Fibroblast of skin of abdomen (primary cell): ENCODE measurements around the gene SCAMP4.
"Not testable (repeated sequence)": the region's sequence is repeated elsewhere in the genome, so short reads cannot be mapped to it uniquely, and the experiment has no call there.

Experiments
- DNase-seq: peaks from one replicate; pipeline ENCODE4 v3.0.0-alpha.2; 2013

The SCAMP4 gene

GRCh38 chr19:1866693-1867348, 38.4 kb upstream of the SCAMP4 start:
- no peak for DNase-seq

- no peak for DNase-seq
Observed at GRCh38 chr19:1867349-1867724, 37.9 kb upstream of the SCAMP4 start.

- no peak for DNase-seq
Observed at GRCh38 chr19:1868971-1869370, 36.2 kb upstream of the SCAMP4 start.

- no peak for DNase-seq
Observed at GRCh38 chr19:1871140-1871597, 34.0 kb upstream of the SCAMP4 start.

- no peak for DNase-seq
Observed at GRCh38 chr19:1871630-1872029, 33.6 kb upstream of the SCAMP4 start.

- no peak for DNase-seq
Observed at GRCh38 chr19:1872807-1873523, 32.2 kb upstream of the SCAMP4 start.

GRCh38 chr19:1873524-1874473, 31.4 kb upstream of the SCAMP4 start:
- DNase-seq: no peak

GRCh38 chr19:1874554-1875185, 30.5 kb upstream of the SCAMP4 start:
- DNase-seq: no peak

- not testable (repeated sequence) for DNase-seq
Observed at GRCh38 chr19:1875265-1875645, 29.9 kb upstream of the SCAMP4 start.

GRCh38 chr19:1875646-1876495, 29.3 kb upstream of the SCAMP4 start:
- DNase-seq: peak; percentile 89

GRCh38 chr19:1876496-1877279, 28.5 kb upstream of the SCAMP4 start:
- not testable (repeated sequence) for DNase-seq

GRCh38 chr19:1877280-1877660, 27.9 kb upstream of the SCAMP4 start:
- not testable (repeated sequence) for DNase-seq

GRCh38 chr19:1878583-1878982, 26.6 kb upstream of the SCAMP4 start:
- not testable (repeated sequence) for DNase-seq

- not testable (repeated sequence) for DNase-seq
Observed at GRCh38 chr19:1879982-1880381, 25.2 kb upstream of the SCAMP4 start.

- no peak for DNase-seq
Observed at GRCh38 chr19:1880611-1881392, 24.4 kb upstream of the SCAMP4 start.

GRCh38 chr19:1881393-1882088, 23.7 kb upstream of the SCAMP4 start:
- DNase-seq: not testable (repeated sequence)

- no peak for DNase-seq
Observed at GRCh38 chr19:1882089-1882785, 23.0 kb upstream of the SCAMP4 start.
